Ishikawa (cell line): Measurements from ENCODE around the gene SEC63.

Source experiments
- CEBPB ChIP-seq: IDR thresholded peaks from 2 replicates; pipeline ENCODE4 v1.6.1; 2012
- EP300 ChIP-seq: IDR thresholded peaks from 2 replicates; pipeline ENCODE4 v1.6.1; 2012; ENCODE audit warnings: borderline replicate concordance
- RAD21 ChIP-seq: IDR thresholded peaks from 2 replicates; pipeline ENCODE4 v1.6.1; 2012; ENCODE audit warnings: low read depth
- TAF1 ChIP-seq: IDR thresholded peaks from 2 replicates; pipeline ENCODE4 v1.6.1; 2012; ENCODE audit warnings: low read depth, mild to moderate bottlenecking
- TEAD4 ChIP-seq: IDR thresholded peaks from 2 replicates; pipeline ENCODE4 v1.6.1; 2012
- TF ChIP-seq, protein P1 (sequence below): IDR thresholded peaks from 2 replicates; pipeline ENCODE4 v1.6.1; 2012; ENCODE audit warnings: low read depth, mild to moderate bottlenecking

DNA sequence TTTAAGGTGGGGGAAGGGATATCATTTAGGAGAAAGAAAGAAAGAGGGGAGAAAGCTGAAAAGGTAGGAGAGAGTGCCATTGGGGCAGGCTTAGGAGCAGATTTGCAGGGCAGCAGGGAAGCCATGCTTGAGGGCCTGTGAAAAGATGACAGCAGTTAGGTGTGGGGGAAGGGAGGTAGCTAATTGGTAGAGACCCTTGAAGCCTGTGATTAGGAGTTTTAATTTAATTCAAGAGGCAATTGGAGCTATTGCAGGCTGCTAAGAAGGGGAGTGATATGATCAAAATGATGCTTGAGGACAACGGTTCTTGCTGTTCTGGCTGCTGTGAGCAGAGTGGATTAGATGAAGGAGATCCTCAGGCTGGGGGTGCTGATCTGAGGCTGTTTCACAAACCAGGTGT, 24.5 kb upstream of the SEC63 start:
- TF ChIP-seq TEAD4 (no peak), EP300 (no peak), TAF1 (no peak), RAD21 (no peak), CEBPB (no peak)
- TF ChIP-seq, protein P1, sequence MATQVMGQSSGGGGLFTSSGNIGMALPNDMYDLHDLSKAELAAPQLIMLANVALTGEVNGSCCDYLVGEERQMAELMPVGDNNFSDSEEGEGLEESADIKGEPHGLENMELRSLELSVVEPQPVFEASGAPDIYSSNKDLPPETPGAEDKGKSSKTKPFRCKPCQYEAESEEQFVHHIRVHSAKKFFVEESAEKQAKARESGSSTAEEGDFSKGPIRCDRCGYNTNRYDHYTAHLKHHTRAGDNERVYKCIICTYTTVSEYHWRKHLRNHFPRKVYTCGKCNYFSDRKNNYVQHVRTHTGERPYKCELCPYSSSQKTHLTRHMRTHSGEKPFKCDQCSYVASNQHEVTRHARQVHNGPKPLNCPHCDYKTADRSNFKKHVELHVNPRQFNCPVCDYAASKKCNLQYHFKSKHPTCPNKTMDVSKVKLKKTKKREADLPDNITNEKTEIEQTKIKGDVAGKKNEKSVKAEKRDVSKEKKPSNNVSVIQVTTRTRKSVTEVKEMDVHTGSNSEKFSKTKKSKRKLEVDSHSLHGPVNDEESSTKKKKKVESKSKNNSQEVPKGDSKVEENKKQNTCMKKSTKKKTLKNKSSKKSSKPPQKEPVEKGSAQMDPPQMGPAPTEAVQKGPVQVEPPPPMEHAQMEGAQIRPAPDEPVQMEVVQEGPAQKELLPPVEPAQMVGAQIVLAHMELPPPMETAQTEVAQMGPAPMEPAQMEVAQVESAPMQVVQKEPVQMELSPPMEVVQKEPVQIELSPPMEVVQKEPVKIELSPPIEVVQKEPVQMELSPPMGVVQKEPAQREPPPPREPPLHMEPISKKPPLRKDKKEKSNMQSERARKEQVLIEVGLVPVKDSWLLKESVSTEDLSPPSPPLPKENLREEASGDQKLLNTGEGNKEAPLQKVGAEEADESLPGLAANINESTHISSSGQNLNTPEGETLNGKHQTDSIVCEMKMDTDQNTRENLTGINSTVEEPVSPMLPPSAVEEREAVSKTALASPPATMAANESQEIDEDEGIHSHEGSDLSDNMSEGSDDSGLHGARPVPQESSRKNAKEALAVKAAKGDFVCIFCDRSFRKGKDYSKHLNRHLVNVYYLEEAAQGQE, result no peak
